NOMO-1 (cell line): ENCODE data around the gene FAM171A1.
"Not testable (repeated sequence)": the region's sequence is repeated elsewhere in the genome, so short reads cannot be mapped to it uniquely, and the experiment has no call there.

Experiments
- DNase-seq, 2 experiments: peaks; one replicate each; lab custom pipeline; 2025; ENCODE audit not compliant: unreplicated experiment in 2 of 2; lab: John Stamatoyannopoulos, UW

Gene FAM171A1

DNA sequence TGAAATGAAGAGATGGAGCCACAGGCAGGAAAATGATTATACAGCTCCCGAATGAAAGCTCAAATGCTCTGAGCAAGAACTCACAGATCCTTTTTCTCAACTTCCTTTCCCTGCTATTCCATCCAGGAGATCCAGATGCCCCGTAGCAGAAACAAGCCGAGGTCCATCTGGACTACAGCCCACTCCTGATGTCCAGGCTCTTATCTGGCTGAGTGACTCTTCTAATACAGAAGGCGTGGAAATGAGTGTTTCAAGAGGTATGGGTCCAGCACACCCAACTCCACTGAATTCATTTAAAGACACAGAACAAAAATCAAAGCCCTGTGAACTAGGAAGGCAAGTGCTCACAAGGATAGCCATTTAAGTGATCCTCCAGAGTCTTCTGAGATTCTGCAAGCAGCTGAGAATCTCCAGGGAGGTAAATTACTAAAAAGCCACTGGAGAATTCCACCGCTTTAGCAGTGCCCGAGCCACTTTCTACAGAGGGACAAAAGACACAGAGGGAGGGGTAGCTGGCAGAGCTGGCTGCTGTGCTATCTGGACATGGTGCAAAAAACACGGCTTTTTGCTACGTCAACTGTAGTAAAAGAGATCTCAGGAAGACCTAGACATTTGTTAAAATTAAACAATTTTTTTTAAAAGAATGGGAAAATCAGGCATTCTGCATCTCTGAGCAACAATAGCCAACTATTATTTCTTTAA lies 24.5 kb downstream of the FAM171A1 start:
- DNase-seq, result no peak

DNA sequence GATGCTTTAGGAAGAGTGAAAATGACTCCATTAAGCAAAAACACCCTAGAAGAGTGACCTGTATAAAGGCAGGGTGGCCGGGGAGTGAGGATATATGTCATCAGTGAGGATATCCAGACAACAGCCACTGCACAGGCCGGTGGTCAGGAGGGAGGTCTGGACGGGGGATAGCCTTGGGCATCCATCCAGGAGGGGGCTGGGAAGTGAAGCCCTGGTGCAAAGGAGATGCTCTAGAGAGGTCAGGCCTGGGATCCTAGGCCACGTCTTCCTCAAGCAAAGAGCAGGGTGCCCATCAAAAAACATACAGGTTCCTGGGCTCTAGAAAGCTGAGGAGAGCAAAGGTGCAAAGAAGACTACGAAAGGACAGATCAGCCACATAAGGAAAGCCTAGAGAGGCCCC lies 25.6 kb downstream of the FAM171A1 start:
- DNase-seq, result no peak

DNA sequence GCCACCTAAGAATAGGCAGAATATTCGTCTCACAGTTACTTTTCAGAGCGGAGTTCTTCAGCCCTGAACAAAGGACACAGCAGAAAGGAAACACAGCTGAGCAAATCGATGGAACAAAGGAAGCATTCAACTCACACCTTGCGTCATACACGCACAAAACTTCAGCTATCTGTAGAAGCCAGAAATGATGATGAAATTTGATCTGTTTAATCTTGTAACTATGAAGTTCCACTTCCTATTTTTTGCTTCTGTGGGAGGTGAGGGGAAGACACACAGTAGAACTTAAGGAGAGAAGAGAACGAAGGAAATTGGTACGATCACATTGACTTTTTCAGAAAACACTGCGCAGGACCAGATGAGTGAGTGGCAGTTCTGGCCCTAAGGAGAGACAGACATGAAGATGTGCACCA lies 26.2 kb downstream of the FAM171A1 start:
- peak; percentile 88 to 97 for DNase-seq

DNA sequence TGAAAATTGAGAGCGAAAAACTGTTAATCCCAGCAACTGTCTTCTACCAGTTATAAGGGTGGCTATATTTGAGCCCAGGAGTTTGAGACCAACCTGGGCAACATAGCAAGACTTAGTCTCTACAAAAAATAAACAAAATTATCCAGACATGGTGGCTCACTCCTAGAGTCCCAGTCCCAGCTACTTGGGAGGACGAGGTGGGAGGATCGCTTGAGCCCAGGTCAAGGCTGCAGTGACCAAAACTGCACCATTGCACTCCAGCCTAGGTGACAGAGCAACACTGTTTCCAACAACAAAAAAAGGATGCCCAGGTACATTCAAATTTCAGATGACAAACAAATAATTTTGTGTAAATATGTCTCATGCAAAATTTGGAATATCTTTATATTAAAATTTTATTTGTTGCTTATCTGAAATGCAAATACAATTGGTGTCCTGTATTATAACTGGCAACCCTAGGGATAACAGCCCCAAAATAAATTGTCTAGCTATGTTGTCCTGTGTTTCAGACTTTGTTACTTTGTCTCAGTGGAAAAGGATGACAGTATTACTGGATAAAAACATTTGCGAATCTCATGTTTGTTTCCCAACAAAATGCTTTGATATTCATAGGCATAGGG lies 26.7 kb downstream of the FAM171A1 start:
- no peak for DNase-seq

DNA sequence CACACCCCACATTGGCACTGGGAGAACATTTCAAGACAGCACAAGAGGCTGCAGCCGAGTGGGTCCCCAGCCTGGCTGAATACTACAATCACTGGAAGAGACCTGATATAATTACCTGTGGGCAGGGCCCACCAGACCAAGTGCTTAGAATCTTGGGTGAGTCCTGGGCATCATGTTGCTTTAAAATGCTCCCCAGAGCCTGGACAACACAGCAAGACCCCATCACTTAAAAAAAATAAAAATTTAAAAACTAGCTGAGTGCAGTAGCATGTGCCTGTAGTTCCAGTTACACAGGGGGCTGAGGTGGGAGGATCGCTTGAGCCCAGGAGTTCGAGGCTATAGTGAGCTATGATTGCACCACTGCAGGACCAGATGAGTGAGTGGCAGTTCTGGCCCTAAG lies 28.1 kb downstream of the FAM171A1 start:
- DNase-seq, result no peak

DNA sequence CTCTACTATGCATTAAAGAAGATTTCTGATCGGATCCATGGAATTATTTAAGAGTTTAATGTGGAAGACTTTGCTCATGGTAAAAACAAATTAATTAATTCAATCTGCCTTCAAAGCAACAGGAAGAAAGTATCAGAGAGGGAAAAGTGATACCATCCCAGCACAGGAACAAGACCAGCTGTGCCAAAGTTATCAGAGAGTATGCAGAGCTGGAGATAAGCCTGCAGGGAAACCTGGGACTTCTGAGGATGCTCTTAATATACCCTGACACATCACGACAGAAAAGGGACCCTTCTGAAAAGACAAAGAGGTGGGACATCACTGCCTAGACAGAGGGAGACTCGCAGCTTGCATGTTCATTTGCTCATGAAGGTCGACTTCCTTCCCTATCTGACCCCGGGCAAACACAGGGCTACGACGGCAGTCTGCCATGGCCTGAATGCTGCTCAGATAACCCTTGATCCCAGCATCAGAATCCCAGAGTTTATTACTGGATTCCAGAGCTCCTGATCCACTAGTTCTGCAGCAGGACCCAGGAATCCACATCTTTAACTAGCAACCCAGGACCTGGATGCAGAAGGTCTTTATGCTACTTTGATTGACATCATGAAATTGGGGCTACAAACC lies 29.5 kb downstream of the FAM171A1 start:
- no peak for DNase-seq

DNA sequence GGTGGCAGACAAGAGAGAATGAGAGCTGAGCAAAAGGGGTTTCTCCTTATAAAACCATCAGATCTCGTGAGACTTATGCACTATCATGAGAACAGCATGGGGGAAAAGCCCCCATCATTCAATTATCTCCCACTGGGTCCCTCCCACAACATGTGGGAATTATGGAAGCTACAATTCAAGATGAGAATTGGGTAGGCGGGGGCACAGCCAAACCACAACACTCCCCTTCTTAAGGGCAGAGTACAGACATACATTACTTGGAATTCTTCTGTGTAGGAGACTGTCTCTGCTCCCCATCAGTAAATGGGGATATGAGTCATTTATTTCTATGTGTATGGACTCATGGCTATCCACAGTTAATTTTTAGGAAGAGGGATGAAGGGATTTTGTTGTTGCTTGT lies 31.2 kb downstream of the FAM171A1 start:
- no peak for DNase-seq

DNA sequence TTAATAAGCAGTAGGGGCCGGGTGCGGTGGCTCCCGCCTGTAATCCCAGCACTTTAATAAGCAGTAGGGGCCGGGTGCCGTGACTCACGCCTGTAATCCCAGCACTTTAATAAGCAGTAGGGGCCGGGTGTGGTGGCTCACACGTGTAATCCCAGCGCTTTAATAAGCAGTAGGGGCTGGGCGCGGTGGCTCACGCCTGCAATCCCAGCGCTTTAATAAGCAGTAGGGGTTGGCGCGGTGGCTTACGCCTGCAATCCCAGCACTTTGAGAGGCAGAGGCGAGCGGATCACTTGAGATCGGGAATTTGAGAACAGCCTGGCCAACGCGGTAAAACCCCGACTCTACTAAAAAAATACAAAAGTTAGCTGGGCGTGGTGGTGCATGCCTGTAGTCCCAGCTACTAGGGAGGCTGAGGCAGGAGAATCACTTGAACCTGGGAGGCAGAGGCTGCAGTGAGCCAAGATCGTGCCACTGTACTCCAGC lies 33.6 kb downstream of the FAM171A1 start:
- DNase-seq, result not testable (repeated sequence)

DNA sequence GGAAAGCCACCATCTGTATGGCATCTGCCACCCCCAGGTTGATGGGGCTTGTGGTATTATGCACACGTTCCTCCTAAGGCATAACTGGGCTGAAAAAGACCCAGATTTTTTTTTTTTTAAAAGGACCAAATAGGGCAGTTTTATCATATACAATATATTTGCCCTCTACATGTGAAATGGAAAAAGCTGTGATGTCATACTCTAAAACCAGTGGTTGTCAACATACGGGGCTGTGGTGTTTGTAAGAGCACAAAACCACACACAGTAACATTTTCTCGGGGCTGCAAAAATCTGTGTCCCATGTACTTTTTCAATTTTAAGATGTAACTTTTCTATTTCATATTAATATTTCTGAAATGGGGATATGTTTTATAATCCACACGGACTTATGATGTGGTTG lies 34.9 kb downstream of the FAM171A1 start:
- DNase-seq, result no peak

DNA sequence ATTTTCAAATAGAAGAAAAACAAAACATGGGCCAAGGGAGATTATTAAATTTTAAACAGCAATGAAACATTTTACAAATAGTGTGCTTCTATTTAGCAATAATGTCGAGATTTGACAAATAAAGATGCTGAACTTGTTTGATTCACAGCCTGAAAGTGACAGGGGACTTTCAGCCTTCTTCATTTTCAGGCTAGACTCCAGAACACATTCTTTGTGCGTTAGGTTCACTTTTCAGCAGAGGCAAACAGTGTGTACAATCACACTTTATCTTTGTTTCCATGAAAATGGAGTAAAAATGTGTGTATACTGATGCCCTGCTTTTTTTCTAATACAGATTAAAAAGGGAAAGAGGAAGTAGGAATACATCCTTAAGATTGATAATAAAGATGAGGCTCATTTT lies 35.6 kb downstream of the FAM171A1 start:
- DNase-seq, result no peak

DNA sequence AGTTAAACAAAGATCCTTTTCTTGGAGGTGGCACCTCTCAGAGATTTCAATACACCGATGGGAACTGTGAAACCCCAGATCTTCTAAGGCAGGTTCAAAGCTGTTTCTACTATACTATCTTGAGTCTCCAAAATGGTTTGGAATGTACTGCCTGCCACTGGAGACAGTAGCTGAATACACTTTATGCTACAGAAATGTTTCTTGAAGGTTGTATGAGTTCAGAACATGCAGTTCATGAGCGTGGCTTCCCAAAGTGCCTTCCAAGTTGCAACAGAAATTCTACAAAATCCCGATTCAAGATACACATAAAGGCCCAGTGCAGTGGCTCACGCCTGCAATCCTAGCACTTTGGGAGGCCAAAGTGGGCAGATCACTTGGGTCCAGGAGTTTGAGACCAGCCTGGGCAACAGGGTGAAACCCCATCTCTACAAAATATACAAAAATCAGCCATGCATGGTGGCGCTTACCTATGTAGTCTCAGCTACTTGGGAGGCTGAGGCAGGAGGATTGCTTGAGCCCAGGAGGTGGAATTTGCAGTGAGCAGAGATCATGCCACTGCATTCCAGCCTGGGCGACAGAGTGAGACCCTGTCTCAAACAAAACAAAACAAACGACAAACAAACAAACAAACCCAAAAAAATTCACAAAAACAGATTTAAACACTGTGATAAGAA lies 36.3 kb downstream of the FAM171A1 start:
- no peak for DNase-seq

DNA sequence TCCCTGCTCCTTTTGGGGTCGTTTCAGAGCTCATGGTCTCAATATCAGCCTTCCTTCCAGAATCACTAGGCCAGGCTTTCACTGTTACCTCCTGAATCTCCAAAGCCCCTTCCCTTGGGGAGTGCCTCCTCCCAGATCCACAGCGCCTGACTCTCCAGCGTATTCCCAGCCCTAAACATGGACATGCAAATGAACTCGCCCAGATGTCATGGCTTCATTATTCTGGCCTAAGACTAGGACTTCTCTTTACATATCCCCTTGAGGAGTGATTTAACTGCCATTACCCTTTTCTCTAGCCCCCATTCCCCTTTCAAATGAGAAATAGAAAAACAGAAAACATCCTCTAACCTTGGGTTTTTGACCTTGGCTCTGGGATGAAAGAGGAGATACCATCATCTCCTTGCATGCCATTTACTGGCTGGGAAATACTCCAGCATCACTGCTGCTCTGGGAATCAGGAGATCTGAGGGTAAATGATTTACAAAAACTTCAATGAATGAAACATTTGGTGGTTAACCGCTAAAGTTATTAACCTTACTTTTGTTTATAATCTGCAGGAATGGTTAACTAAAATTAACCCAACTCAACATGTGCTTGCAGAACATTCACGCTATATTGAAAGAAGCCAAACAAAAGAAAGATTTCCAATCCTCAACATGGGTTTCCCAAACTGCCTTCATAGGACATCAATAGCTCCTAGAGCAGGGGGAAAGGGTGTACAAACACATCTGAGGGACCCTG lies 37.0 kb downstream of the FAM171A1 start:
- DNase-seq, result no peak

DNA sequence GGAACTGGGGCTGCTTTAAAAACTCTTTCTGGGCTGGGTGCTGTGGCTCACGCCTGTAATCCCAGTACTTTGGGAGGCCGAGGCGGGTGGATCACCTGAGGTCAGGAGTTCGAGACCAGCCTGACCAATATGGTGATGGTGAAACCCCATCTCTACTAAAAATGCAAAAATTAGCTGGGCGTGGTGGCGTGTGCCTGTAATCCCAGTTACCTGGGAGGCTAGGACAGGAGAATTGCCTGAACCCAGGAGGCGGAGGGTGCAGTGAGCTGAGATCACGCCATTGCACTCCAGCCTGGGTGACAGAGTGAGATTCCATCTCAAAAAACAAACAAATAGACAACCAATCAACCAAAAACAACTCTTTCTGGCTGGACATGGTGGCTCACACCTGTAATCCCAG lies 37.9 kb downstream of the FAM171A1 start:
- not testable (repeated sequence) for DNase-seq

DNA sequence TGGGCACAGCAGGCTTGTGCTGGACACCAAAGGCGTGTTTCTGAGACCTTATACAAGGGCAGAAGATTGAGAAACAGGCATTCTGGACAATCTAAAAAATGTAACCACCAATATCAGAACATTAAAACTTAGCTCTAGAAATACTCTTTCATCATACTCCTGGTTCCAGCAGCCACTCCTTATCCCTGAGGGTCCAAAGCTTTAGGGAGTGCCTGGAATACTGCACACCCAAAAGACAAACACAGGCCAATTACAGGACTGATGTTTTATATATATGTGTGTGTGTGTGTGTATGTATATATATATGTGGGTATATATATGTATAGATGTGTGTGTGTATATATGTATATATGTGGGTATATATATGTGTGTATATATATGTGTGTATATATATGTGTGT lies 39.6 kb downstream of the FAM171A1 start:
- no peak for DNase-seq

DNA sequence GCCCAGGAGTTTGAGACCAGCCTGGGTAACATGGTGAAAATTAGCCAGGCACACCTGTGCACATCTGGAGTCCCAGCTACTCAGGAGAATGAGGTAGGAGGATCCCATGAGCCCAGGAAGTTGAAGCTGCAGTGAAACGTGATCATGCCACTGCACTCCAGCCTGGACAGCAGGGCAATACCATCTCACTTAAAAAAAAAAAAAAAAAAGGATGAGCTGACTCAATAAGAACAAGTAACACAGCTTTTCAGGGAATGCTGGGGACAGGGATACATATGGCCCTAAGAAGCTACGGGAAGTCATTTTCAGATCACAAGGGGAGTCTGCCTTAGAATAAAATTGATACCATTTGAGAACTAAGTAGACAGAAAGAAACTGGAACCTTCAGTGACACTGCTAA lies 41.7 kb downstream of the FAM171A1 start:
- no peak for DNase-seq

DNA sequence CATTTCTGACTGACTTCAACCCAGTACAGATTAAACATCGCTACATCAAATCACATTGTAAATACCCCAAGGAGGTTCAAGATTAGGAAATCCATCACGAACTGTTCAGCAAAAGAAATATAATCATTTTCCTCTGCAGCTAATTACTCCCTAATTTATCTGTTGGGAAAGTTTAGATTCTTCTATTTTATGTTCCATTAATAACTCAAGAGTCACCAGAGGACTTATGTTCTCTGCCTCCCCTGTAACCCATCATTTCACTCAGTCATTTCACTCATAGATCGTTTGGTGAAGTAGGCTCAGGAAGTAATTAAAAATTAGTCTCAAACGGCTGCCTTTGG lies 45.2 kb downstream of the FAM171A1 start:
- no peak for DNase-seq

DNA sequence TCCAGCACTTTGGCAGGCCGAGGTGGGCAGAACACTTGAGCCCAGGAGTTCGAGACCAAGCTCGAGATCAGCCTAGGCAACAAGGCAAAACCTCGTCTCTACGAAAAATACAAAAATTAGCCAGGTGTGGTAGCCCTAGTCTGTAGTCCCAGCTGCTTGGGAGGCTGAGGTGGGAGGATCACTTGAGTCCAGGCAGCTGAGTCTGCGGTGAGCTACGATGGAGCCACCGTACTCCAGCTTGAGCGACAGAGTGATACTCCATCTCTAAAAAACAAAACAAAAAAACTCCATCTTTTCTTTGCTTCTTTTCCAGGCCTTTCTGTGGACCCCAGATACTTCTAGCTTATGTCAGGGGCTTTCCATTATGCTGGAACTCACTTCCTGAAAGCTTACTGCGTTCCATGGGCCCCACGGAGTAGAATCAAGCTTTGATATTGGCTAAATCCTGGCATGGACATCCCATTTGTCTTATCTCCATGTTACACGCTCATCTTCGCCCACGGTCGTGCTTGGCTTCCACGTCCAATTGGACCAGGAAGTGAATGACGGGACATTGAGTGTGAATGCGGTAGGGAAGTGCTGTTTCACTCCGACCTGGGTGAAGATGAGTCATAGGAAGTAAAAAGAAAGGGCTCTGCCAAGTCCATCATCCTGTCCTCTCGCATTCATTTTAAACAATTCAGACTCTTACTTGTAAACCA lies 45.7 kb downstream of the FAM171A1 start:
- DNase-seq, result peak in 1 of 2 experiments; percentile 3

DNA sequence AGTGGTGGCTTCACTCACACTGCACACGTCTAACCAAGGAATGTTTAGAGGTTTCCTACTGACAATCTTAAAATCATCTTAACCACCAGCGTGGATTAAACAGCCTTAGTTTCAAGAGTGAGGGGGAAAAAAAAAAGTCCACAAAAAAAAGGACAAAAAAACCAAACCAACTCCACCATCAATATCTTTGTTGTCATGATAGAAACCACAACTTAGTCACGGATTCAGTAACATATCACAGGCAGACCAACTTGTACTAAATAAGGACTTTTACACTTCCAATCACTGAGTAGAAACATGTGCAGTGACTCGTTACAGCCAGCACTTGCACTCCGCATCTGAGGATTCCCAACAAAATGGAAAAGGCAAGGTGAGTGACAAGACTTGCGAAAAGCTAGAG lies 46.5 kb downstream of the FAM171A1 start:
- DNase-seq, result no peak

DNA sequence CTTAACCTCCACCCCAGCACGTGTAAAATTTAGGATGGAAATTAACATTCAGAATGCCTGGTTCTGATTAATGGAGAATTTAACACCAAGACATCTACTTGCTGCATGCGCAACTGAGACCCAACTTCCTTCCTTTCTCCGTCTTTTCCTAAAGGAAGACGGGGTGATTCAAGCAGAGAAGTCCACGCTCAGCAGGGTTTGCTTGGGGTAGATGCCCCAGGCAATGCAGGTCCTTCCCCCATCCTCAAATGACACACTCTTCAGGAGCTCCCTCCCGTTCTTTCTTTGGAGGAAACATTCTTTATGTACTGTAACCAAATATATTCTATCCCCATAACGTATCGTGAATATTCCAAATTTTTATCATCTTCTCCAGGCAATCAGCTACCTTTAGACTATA lies 47.0 kb downstream of the FAM171A1 start:
- DNase-seq, result no peak

DNA sequence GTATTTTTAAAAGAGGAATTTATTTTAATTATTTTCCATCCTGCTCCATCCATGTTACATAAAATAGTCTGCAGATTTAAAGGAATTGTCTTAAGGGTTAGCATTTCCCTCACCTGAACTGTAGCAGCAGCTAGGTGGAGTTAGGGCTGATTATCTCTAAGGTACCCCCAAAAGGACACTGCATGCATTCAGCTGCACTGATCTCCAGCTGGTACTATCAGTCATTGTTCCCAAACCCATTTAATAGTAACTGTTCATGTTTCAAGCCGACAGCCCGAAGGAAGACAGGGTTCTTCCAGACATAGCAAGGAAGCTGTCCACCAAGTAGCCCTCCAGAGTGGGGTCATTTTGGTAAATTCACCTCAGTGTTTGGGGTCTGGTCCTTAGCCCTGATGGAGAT lies 48.7 kb downstream of the FAM171A1 start:
- no peak for DNase-seq
